NCI-H82 treated with DMSO at 0.1 percent for 48 hours (cell line): ENCODE results near the gene DNM2.
"Not testable (repeated sequence)": the region's sequence is repeated elsewhere in the genome, so short reads cannot be mapped to it uniquely, and the experiment has no call there.

Experiments
- DNase-seq: peaks from one replicate; lab custom pipeline; 2025; ENCODE audit not compliant: unreplicated experiment; lab: John Stamatoyannopoulos, UW

Gene DNM2

DNA sequence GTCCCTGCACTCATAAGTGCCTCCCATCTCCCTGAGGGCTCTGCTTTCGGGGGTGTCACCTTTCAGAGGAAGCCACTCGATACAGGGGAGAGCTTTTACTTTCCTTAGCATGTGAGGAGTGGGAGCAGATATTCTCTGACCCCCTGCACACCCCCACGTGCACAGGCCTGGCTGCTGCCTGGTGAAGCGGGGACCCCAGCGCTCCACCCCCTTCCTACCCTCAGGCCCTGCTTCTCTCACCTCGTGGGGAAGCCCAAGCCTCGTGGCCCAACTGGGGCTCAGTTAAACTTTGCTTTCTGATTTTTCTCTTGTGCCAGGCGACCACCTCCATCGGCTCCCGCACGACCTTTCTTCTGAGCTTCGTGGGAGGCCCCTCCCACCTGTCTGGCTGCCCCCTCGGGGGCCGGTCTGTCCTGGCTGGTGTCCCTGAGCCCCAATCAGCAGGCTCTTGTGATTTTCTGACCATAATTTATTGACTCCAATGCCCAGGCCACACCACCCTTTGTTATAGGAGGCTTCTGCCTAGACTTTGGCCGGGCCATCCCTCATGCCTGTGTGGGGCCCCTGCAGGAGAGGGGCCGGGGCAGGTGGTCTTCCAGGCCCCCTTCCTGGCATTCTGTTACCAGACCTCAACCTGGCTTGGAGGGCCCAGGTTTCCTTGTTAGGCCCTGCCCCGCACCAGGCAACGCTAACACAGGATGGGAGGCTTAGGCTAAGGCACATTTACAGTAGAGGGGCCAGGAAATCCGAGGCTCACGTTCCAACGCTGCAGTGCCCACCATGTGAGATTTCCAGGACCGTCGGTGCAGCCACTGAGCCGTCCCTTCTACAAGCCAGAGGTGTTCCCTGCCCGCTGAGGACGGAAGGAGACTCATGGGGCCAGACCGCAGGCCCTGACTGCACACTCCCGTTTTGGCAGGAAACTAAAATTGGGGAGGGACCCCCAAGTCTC lies 114.4 kb downstream of the DNM2 start:
- DNase-seq: no peak

DNA sequence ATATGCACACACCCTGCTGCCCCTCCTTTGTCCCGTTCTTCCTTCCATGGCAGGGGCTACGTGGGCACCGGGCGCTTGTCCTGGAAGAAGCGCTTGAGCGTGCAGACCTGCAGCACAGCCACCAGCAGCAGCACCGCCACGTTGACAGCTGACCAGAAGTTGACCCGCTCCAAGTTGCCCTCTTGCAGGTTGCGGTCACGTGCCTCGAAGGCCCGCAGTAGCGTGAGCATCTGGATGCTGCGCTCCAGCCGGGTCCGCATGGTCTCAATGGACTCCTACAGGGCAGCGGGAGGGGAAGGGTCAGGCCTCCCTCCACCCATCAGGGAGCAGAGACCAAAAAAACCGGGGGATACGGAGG lies 115.0 kb downstream of the DNM2 start:
- DNase-seq: no peak

DNA sequence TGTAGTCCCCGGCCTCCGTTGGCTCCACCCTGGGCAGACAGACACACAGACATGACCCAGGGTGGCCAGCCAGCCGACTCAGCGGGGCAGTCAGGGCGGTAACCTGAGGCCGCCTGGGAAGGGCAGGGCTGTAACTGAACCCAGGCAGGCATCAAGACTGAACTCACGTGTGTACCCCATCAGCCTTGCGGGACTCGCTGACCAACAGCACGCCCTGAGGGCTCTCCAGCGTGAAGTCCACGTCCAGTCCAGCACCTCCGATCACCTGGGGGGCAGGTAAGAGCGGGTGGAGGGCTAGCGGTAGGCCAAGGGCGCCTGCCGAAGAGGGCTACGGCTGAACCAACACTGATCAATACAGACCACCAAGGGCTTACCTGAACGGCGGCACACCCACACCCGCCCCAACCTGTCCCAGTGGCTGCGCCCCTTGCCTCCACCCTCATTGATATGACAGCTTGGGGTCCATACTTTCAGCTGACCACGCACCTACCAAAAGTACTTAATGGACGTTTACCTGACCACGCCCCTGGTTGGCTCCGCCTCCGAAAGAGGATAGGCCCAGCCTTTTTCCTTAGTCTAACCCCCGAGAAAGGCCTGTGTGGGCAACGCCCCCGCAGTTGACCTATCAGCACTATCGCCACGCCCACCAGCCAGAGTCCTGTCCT lies 117.3 kb downstream of the DNM2 start:
- no peak for DNase-seq

DNA sequence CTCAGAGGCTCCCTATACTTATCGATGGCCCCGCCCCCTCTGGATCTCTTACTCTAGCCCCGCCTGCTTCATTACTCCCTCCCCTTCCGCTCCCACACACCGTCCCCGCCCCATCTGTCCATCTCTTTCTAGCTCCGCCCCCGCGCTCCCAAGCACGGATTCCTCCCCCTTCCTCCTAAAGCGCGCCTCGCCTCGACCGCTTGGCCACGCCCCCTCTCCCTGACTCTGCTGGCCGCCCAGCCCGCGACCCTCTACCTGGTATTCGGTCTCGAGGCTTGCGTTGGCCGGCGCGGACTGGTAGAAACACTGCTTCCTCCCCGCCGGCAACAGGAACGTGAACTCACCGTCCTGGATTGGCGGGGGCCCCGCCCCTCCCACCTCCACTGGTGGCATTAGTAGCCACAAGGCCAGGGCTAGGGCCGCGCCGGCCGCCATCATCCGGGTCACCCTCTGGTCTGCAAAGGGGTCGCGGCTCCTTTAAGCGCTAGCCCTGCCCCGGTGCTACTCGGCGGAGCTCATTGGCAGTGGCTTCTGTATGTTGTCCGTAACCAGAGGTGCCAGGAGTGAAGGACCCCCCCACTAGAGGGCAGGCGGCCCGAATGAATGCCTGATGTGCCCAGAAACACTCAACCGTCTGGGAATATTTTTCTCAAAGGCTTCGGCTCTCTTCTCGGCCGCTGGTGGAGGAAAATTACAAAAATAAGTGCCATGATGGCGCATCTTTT lies 118.0 kb downstream of the DNM2 start, which contains the start of gene TMED1:
TMED1 (minus strand) TSS at position 459 of the 725 bp plus-strand sequence; CDS start at position 438, 21 bp downstream.
- peak; percentile 99 for DNase-seq

DNA sequence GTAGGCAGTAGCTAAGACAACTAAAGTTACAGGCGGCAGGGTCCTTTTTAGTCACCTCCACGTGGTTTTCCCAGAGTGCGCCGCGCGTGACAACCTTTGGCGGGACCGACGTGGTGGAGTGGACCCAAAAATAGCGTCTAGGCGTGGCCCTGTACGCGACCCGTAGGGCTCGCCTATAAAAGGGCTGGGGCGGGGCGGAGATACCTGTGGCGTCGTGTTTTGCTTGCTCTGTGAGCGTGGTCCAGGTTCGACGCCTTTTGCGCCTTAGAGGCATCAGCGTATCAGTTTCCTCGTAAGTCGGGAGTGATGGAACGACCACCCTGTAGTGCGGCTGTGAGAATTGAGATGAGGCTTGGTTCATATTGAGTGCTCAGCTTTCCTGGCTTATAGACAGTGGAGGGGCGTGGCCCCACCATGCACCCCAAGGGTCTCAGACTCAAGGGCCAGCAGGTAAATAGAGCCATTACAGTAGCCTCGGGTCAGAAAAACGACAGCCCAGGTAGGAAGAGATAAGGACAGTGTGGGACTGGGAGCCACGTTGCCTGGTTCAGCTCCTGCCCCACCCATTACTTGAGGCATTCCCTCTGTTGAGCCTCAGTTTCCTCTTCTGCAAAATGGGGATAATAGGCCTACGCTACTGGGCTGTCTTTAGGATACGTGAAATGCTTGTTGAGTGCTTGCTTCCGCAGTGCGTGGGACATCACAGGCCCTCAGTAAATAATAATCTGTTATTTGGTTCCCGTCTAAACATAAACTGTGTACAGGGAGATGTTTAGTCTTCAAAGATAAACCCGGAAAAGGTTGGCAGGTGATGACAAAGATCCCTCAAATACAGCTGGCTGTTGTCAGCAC lies 118.8 kb downstream of the DNM2 start:
- DNase-seq: peak; percentile 65

DNA sequence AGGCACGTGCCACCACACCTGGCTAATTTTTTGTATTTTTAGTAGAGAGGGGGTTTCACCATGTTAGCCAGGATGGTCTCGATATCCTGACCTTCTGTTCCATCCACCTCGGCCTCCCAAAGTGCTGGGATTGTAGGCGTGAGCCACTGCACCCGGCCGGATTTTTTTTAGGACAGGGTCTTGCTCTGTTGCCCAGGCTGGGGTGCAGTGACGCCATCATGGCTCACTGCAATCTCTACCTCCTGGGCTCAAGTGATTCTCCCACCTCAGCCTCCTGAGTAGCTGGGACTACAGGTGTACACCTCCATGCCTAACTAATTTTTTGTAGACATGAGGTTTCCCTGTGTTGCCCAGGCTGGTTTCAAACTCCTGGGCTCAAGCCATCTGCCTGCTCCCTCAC lies 119.8 kb downstream of the DNM2 start:
- not testable (repeated sequence) for DNase-seq

DNA sequence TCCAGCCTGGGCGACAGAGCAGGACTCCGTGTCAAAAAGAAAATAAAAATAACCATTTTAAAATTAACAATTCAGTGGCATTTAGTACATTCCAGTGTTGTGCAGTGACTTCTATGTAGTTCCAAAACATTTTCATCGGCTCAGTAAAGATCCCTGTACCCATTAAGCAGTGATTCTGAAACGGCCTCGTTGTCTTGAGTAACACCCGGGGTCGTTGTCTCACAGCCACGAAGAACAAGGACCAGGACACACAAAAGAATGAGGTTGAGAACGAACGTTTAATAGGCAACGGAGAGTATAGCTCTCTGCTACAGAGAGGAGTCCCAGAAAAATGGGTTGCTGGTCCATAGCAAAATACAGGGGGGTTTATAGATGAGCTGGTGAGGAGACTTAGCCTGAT lies 120.5 kb downstream of the DNM2 start:
- DNase-seq: no peak

DNA sequence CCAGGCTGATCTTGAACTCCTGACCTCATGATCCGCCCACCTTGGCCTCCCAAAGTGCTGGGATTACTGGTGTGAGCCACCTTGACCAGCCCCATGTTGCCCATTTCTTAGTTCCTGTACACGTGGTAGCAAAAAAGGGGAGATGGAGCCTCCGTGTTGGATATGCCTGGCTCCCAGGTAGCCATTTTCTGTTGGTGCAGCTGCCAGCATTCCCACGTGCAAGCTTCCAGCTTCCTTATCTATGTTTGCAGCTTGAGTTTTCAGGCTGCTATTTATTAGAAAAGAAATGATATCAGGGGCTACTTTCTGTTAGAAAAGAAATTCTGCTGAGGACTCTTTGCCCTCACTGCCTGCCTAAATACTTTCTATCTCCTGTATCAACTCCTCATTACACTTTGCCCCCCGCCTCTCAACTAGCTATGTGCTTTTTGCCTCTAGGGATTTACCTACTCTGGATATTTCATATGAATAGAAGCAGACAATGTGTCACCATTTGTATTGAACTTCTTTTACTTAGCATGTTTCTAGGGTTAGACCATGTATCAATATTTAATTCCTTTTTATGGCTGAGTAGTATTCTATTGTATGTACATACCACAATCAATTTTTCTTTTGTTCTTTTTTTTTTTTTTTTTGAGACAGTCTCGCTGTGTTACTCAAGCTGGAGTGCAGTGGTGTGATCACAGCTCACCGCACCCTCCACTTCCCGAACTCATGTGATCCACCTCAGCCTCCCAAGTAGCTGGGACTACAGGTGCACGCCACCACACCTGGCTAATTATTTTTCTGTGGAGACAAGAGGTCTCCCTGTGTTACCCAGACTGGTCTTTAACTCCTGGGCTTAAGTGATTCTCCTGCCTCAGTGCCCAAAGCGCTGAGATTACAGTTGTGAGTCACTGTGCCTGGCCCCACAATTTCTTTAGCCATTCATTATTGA lies 121.5 kb downstream of the DNM2 start:
- DNase-seq: no peak

DNA sequence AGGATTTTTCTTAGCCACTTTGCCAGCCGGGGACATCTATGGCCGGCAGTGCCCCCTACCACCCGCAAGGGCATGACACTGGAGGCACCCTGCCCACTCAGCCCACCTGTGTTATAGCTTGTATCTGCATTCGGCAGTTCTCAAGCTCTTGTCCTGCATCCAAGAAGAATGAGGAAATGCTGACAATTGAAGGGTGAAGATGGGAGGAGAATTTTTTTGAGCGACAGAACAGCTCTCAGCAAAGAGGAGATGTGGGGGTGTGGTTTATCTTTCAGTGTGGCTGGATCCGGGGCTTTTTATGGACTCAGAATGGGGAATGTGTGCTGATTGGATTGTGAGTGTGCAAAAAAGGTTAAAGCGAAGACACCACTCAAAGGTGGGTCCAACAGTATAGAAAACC lies 124.9 kb downstream of the DNM2 start:
- no peak for DNase-seq

DNA sequence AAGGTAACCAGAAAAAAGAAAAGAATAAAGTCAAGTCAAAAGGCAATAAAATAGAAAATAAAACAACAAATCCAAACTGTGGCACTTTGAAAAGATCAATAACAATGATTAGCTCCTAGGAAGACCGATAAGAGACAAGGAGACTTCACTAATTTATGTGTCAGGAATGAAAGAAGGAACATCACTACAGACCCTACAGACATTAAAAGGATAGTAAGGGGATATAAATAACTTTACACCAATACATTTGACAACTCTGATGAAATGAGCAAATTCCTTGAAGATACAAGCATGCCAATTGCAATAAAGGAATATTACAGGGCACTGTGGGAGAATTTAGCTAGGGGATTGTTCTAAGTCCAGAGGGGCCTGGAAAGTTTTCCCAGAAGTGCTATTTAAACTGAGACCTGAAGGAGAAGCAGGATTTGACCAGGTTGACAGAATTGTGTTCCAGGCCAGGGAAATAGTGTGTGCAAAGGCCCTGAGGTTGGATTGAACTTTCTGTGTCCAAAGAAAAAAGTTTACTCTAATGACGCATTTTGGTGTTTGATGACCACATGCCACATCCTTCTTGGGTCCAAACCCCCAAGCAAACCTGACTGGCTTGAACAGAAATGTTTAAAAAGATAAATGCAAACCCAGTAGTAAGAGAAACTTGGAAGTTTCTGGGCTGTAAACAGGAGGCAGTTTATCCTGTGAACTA lies 128.8 kb downstream of the DNM2 start:
- no peak for DNase-seq

DNA sequence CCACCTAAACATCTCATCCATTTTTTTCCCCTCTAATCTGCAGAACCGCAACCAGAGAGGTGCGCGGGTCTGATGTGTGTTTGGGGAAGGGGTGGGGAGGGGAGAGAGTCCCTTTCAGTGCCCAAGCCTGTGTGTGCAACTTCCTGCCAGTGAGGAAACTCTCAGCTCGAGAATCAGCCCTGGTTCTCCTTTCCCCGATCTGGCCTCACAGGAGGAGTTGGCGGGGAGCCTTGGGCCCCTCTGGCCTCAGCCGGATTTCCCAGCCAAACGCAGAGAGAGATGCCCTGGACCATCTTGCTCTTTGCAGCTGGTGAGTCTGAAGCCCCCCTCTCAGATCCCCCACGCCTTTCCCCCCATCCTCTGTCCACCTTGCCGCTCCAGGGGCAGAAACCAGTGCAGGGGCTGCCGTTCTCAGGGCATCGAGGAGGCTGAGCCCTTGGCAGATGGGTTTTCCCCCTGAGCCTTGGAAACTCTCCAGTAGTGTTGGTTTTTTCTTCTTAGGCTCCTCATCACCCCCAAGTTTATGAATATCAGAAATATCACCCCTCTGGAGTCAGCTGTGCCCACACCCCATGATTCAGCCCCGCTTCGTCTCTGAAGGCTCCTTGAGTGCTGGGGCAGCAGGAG lies 130.5 kb downstream of the DNM2 start, which contains the start of gene C19orf38:
C19orf38 (plus strand) TSS at position 186 of the 627 bp plus-strand sequence; CDS start at position 280, 94 bp downstream.
- DNase-seq: no peak

DNA sequence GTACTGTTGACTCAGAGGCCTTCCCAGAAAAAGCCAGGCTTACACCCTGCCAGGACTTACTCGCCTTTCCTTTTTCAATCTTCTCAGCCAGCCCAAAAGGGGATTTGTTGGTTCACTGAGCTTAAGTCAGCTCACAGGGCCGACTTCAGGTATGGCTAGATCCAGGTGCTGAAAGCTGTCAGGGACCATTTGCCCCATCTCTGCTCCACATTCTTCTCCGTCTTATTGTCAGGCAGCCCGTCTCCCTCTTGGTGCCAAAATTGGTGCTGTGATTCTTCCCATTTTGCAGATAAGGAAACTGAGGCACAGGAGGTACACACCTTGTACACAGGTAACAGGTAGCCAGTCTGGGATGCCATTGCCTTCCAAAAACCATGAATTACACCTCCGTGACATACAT lies 132.8 kb downstream of the DNM2 start:
- DNase-seq: no peak

DNA sequence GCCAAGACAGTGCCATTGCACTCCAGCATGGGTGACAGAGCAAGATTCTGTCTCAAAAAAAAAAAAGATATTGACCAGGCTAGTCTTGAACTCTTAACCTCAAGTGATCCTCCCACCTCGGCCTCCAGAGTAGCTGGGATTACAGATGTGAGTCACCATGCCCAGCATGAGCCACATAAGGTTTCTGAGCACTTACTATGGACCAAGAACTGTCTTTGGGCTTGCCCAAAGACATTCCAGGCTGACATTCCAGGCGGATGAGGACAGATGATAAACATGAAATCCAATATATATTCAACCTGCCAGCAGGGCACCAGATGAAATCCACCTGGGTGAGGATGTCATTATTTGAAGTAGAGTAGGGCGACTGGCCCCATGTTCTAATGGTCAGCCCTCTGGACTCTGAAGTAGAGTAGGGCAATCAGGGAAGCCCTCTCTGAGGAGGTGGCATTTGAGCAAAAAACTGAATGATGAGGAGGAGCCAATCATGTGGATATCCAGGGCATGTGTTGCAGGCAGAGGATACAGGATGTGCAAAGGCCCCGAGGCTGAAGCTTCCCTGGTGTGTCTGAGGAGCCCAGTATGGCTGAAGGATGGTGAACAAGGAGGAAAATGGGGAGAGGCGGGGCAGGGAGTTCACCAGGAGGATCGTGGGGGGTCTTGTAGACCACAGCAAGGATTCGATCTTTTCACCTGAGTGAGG lies 134.4 kb downstream of the DNM2 start:
- no peak for DNase-seq

DNA sequence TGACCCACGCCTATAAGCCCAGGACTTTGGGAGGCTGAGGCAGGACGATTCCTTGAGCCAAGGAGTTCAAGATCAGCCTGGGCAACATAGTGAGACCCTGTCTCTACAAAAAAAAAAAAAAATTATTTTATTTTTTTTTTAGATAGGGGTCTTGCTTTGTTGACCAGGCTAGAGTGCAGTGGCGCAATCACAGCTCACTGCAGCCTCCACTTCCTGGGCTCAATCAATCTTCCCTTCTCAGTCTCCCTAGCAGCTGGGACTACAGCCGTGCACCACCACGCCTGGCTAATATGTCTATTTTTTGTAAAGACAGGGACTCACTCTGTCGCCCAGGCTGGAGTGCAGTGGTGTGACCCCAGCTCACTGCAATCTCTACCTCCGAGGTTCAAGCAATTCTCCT lies 135.1 kb downstream of the DNM2 start:
- DNase-seq: no peak

DNA sequence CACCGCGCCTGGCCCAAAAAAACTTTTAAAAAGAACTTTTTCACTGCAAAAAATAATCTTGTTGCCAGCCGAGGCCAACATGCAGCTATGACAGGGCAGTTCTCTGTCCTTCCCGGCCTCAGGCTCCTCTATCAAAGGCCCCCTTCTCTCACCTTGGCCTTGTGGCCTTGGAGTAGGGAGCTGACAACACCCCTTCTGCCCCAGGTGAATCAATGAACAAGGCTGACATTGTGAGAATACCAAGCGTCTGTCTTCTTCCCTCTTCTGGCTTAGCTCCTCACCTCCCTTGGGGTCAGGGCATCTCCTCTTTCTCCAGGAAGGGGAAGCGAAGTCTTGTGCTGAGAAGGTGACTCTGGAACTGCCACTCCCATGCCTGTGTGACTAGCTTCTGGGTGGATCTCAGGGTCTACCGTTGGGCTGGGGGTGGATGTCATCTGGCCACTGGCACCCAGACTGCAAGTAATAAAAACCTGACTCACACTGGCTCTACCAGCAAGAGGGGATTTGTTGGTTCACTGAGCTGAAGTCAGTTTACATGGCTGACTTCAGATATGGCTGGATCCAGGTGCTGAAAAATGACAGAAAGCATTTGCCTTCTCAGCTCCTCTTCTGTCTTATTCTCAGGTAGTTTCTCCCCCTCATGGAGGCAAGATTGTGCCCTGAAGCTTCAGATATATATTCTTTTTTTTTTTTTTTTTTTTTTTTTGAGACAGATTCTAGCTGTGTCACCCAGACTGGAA lies 136.6 kb downstream of the DNM2 start:
- no peak for DNase-seq

DNA sequence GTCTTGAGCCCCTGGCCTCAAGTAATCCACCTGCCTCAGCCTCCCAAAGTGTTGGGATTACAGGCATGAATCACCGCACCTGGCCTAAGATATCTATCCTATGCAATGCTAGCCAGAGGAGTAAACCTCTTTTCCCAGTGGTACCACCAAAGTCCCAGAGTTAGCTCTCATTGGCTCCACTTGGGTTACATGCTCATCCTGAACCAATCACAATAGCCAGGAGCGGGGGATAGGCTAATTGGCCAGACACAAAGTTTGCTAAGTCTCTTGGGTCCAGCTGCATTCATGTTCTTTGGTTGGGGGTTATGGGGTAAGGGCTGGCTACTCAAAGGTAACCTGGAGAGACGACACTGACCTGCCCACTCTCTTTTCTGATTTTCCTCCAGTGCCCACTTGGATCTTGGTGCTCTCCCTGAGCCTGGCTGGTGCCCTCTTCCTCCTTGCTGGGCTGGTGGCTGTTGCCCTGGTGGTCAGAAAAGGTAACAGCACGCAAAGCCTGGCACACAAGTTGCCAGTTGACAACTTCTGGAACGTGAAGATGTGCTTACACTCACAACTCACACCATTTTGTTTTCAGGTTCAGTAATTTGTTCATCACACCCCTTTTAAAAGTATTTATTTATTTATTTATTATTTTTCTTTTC lies 138.1 kb downstream of the DNM2 start:
- DNase-seq: no peak

DNA sequence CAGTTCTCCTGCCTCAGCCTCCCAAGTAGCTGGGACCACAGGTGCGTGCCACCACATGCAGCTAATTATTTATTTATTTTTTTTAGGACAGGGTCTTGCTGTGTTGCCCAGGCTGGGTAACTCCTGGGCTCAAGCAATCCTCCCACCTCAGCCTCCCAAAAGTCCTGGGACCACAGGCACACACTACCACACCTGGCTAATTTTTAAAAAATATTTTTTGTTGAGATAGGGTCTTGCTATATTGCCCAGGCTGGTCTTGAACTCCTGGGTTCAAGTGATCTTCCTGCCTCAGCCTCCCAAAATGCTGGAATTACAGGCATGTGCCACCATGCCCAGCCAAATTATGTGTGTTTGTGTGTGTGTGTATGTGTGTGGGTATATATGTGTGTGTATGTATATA lies 139.0 kb downstream of the DNM2 start:
- DNase-seq: not testable (repeated sequence)
